Stimulated activated CD8-positive, alpha-beta memory T cell treated with anti-CD3 and anti-CD28 coated beads, Interleukin-15, amount 100 ng/mL, for 24 hours (primary cell): Measurements from ENCODE around the gene RFX4.

Experiments used
- DNase-seq: peaks from one replicate; pipeline ENCODE4 v3.0.0-alpha.2; 2020; ENCODE audit warnings: low read depth

Gene RFX4

DNA sequence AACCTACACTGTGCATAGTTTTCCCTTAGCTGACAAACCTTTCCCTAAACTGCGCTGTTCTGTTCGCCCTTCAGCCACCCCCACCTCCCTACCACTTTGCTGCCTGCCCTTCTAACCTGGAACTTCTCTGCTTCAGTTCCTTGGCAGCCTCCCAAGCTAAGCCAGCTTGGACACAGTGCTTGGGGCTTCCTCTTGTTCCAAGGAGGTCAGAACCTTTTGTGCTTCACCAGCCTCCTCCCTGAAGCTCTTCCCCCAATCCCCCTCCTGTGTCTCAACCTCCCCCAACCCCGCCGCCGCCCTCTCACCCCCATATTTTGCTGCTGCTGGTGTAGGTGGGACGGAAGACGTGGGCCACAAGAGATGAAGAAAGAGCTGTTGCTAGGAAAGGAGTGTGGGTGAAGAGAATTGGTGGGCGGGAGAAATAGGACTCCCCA, 183.6 kb downstream of the RFX4 start:
- no peak for DNase-seq

GRCh38 chr12:106767206-106767605, 184.4 kb downstream of the RFX4 start:
- no peak for DNase-seq

DNA sequence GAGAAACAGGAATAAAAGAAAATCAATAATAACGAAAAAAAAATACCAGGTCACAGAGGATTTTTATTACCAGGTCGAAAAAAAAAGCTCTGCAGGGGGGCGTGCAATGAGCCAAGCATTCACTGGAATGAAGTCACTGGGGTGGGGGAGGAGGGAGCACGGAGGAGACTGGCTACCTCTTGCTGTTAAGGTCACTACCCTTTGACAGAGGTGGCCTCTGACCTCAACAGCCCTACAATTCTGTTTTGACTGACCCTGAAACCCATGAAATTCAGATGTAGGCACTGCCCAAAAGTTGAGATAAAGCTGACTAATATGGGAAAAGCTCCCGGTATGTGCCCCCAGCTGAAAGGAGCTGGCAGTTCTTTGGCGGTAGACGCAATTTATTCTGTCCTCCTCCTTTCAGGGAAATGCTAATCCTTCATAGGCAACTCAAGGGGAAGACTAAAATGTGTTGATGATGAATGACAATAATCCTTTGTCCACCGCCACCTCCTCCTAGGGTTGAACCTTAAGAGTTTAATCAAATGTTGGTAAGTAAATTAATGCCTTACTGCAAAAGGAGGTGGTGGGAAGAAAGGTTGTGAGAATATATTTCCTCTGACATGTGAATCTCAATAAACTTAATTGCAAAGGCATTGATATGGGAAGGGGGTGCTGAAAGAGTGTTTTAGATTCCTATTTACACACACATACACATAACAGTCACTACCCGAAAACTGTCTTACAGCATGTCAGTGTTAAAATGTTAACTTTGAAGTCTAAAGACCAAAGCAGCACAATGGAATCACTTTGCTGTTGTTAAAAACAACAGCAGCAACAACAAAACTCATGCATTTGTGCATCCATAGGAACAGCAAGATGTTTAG, 185.4 kb downstream of the RFX4 start:
- no peak for DNase-seq

- no peak for DNase-seq
Observed at GRCh38 chr12:106769078-106769477, 186.3 kb downstream of the RFX4 start.

- DNase-seq = no peak
Observed at GRCh38 chr12:106769546-106769945, 186.7 kb downstream of the RFX4 start.

GRCh38 chr12:106771425-106771824, 188.6 kb downstream of the RFX4 start:
- DNase-seq = no peak

GRCh38 chr12:106773286-106774004, 190.6 kb downstream of the RFX4 start:
- no peak for DNase-seq

DNA sequence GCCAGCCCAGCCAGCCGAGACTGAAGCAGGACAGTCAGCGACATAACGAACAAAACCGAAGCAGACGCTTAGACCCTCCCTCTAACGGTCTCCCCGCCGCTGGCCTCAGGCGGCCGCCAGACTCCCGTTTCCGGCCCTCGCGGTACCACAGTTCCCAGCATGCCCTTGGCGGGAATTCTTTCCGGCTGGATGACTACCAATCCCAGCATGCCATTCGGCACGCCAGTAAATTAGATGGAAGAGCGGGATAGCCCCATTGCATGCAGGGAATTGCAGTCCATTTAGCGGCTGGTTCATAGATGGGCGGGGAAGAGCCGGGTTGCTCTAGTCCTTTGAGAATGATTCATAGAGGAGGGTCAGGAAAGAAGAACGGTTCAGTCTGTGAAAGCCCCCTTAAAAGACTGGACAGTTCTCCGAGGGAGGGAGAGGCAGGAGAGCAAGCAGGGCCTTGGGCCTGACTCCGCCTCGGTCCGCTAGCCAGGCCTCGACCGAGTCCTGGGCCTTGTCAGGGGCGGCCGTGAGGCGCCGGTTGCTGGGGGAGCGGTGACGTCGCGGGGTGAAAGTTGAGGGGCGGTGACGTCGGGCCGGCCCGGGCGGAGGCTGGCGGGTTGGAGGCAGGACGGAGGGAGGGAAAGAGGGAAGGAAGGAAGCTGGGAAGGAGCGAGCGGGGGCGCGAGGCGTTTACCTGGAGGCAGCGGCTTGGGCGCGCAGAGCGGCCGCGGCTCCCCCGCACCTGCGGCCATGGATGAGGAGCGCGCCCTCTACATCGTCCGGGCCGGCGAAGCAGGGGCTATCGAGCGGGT, 191.4 kb downstream of the RFX4 start, which contains the start of gene RIC8B:
RIC8B (plus strand) TSS at position 678 of the 803 bp plus-strand sequence; CDS start at position 742, 64 bp downstream.
- DNase-seq = peak; percentile 61

DNA sequence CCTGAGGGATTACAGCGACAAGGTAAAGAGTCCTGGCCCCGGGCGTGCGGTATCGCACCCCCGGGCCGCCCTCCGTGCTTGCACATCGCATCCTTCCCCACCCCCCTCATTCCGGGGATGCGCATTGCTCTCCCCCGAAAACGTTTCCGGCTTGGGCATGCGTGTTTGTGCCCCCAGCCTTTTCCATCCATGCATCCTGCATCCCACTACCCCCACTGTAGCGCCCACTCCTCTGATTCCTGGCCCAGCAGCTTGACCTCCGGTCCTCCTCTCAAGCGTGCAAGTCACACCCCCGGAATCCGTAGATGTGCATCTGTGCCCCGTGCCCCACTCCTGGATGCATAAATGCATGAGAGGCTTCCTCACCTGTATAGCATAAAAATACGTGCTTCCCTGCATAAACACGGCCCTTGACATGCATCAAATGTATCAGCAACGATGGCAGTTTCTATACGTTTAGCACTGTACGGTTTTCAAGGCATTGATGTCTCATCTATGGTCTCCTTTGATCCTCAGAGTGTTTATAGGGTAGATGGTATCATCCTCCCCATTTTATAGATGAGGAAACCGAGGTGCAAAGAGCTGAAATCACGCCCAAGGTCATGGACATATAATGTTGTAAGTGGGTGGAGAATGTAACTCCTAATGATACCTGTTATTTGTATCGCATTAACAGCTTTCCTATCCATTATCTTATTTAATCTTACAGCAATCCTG, 192.2 kb downstream of the RFX4 start:
- DNase-seq = no peak

GRCh38 chr12:106776897-106777296, 194.1 kb downstream of the RFX4 start:
- DNase-seq = no peak

DNA sequence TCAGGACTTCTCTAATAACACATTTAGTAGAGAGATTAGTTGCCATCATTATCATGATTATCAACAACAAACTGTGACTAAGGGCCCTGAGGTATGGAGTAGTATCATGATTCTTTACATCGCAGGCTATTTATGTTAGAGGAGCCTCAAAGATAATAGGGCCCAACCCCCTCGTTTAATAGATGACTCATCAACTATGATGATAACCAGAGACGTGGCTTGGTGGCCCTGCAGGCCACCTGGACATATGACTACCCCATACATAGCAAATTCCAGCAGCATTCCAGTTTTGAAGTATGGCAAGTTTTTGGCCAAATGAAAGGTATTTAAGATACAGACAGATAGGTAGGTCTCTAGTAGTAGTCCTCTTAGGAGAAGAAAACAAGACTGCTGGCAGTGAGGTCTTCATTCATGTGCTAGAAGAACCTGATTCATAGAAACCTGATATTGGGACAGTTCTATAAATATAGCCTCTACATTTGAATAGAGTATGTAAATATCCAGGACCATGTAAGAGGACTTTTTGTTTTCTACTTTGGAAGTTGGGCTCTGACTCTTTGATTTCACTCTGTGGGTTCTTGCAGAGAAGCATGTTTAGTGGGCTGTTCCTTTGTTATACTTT, 197.3 kb downstream of the RFX4 start:
- DNase-seq = no peak

DNA sequence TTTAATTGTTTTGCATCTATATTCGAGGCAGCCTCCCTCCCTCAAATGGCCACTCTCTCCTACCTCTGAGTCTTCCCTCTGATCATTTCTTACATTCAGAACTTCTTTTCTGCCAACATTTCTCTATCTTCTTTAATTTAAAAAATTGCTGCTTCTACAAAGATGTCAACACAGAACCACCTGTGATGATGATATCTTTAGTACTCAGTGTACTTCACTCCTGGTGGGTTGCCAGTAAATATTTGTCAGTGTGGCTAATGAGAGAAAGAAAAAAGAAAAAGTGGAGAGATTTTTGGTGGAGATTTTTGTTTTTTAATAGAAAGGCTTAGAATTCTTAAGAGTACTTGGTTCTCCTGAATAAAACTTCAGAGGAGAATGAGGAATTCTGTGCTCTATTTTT, 199.8 kb downstream of the RFX4 start:
- DNase-seq = no peak

DNA sequence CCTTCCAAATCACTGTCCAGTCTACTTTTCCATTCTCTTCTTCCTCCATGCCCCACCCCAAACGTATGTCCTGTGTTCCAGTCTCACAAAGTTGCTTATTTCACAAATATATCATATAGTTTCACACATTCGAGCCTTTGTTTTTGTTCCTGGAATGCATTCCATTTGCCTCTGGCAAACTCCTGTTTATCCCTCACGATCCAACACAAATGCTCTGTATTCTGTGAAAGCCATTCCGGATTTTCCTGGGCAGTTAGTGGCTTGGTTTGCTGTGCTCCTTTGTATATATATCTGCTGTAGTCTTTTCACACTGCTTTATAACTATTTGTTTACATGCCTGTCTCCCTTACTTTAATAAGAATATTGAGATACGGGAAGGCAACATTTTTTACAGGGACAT, 200.7 kb downstream of the RFX4 start:
- DNase-seq = no peak

GRCh38 chr12:106790020-106790419, 207.2 kb downstream of the RFX4 start:
- no peak for DNase-seq

DNA sequence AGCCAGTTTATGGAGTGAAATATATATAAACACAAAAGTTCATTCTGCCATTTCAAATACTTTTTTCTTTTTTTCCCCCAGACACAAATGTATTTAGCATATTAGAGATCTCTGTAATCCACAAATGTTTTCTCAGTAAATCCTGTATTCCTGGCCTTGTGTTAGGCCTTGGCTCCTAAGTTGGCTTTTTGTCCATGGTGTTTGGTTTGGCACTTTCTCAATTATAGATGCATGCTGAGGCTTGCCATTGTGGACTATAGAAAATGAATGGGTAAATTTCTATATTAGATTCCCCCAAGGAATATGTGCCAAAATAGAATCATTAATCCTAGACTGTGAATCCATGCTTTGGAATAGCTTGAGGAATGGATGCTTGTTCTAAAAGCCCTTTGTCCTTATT, 208.7 kb downstream of the RFX4 start:
- no peak for DNase-seq

GRCh38 chr12:106794369-106794768, 211.6 kb downstream of the RFX4 start:
- DNase-seq = no peak

DNA sequence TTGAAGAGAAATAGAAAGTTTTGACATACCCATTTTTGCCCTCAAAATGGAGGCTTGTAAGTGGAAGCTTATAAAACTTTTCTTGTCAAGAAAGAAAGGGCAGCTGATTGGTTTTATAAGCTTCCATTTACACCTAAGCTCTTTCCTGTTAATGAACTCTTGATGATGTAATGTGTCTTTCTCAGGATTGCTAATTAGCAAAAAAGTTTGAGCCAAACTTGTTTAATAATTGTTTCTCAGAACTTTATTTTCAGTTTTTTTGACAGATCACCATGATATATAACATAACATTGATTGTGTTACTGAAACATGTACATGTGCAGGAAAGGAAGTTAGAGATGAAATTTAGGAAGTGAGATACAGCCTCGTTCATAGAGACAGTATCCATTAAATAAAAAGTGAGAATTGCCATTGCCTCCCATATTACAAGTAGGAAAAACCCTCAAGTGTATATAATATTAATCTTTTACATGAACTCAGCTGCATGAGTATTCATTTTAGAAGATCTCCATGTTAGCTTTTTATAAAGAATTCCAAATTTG, 218.4 kb downstream of the RFX4 start:
- no peak for DNase-seq

DNA sequence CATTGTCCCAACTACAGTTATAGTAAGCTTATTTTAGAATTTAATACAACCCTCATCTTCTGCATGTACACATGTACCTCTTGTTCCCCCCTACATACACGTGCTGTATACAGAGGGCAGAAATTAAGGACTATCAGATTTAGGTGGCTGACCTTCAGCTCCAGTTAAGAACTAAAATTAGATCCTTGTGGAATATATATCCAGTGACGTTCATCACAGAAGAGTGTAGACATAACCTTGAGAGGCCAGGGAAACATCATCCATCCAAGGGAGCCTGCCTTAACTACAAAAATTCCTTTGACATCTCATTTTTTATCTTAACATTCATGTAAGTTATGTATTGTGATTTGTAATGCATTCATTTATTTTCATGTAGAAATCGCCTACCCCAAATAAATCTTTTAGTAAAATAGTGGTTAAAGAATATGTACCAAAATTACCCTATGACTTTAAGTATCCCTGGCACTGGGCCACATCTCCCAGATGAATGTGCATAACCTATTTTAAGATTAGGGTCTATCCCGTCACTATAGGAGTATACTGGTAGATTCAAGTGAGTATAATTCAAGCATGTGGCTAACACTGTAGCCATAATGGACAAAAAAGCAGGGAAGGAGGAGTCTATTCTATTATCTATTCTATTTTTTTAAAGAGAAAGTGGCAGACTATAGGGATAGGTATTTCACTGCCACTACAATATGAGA, 219.2 kb downstream of the RFX4 start:
- DNase-seq = no peak

DNA sequence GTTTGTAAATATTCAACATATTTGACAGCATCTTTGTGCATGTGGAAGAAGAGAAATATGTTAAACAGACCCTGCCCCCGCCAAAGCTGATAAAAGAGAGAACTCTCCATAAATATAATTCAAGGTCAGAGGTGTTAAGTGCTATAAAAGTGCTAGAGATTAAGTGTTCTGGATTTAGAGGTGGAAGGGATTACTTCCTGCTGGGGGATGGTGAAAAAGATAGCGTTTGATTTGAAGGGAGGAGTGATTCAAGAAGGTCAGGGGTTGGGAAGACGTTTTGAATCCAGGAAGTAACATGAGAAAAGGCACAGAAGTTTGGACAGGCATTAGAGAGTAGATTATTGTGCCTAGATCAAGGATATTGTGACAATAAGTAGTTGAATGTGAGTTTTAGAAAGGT, 221.9 kb downstream of the RFX4 start:
- DNase-seq = no peak
